Heart left ventricle (tissue), 13 donors: ENCODE data around the gene BCL2L13.

Experiments
- POLR2A ChIP-seq, 2 donors: fragments of 450-650 bp; IDR thresholded peaks; one replicate each; pipeline ENCODE4 v1.6.1; 2017; ENCODE audit warnings: antibody characterized with exemption in 2 of 2, mild to moderate bottlenecking in 2 of 2, moderate library complexity in 2 of 2
- TF ChIP-seq, protein P1 (sequence below), 12 donors: fragments of 200-600 bp; sonication (generic) in 4 of 12; IDR thresholded peaks; one replicate each; pipeline versions ENCODE4 v1.5.0 to v1.8.0; 2018 to 2022; ENCODE audit warnings: antibody characterized with exemption in 12 of 12, mild to moderate bottlenecking in 5 of 12
- donor health status: ischemic (EF 13 %, LVEDD 7.1; RV severe dilation, severe dysfunction).
- donor health status: DM: no; HTN: yes; CAD: no.
- donor health status: DM: no; HTN: no; CAD: no.
- donor health status: ischemic (EF 25% LVEDD 6.9; RV normal size, moderate dysfunction).
- donor health status: ischemic (EF 25% LVEDD 5.7; RV mildly dilated, moderate dysfunction).
- donor health status: ischemic (EF 35%, LVEDD 5.7; RV mildly dilated, moderate dysfunction).
- donor health status: nonischemic (EF 11% LVEDD 7.7; RV severe dilation, severe dysfunction).
- donor health status: DM: yes; HTN: yes; CAD: no.
- donor health status: PGD.
- donor health status: ischemic (EF 29% LVEDD 5.4; RV normal size, mild dysfunction).
- donor health status: nonischemic (EF 23%, LVEDD 6.1; RV moderate dilation, normal function).

GRCh38 chr22:17706947-17707346 is 68.4 kb downstream of the BCL2L13 start:
- no peak for TF ChIP-seq POLR2A (IDR thresholded peaks at IDR 0.05)
- TF ChIP-seq, protein P1, sequence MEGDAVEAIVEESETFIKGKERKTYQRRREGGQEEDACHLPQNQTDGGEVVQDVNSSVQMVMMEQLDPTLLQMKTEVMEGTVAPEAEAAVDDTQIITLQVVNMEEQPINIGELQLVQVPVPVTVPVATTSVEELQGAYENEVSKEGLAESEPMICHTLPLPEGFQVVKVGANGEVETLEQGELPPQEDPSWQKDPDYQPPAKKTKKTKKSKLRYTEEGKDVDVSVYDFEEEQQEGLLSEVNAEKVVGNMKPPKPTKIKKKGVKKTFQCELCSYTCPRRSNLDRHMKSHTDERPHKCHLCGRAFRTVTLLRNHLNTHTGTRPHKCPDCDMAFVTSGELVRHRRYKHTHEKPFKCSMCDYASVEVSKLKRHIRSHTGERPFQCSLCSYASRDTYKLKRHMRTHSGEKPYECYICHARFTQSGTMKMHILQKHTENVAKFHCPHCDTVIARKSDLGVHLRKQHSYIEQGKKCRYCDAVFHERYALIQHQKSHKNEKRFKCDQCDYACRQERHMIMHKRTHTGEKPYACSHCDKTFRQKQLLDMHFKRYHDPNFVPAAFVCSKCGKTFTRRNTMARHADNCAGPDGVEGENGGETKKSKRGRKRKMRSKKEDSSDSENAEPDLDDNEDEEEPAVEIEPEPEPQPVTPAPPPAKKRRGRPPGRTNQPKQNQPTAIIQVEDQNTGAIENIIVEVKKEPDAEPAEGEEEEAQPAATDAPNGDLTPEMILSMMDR (IDR thresholded peaks at IDR 0.05) = no peak
